ENCODE measurements around the gene MEF2C. TPM values are rescaled to one million over a fixed set of nuclear protein-coding genes. Genes with fewer than 3 reads are reported as not detected.

The MEF2C gene
- total RNA-seq, 1 donor from 2014 or later: 20.5 TPM

- peak; percentile 76 for DNase-seq (ENCODE audit: low read depth)
- peaks cover 8% of the 10 kb centered on the region for H3K4me1 ChIP-seq (ENCODE audit: insufficient read depth, low read length)
Measured at GRCh38 chr5:88707216-88707965, 175.6 kb downstream of the MEF2C start.

GRCh38 chr5:88702332-88702731 lies 180.7 kb downstream of the MEF2C start:
- Mint-ChIP-seq H3K27me3 (ENCODE audit: low read depth, unreplicated experiment) (peaks cover 8% of the 10 kb centered on the region), H3K27ac (ENCODE audit: unreplicated experiment) (no peak overlapping the region)

More at GRCh38 chr5:88707216-88707965, 175.6 kb downstream of the MEF2C start:
- Histone ChIP-seq H3K27ac (ENCODE audit: low read depth, low read length) (peak overlapping the region; percentile 13), H3K4me2 (ENCODE audit: low read length) (peak overlapping the region; percentile 50), H3K79me2 (ENCODE audit: insufficient read depth, low read length) (no peaks in the 10 kb centered on the region), H3K4me3 (ENCODE audit: insufficient read depth, low read depth, low read length) (no peak overlapping the region), H3K36me3 (ENCODE audit: insufficient read depth, low read length) (no peaks in the 10 kb centered on the region), H4K20me1 (ENCODE audit: insufficient read depth, low read length) (no peaks in the 10 kb centered on the region), H3K27me3 (ENCODE audit: insufficient read depth, low read length) (no peaks in the 10 kb centered on the region), H3K9ac (ENCODE audit: low read length) (no peak overlapping the region), H3K9me3 (ENCODE audit: insufficient read depth, low read depth, low read length) (no peaks in the 10 kb centered on the region), H2AFZ (ENCODE audit: low read depth, low read length) (no peak overlapping the region)
- FAIRE-seq: no peak
- TF ChIP-seq CTCF (IDR thresholded peaks at IDR 0.05; ENCODE audit: insufficient read depth, low read depth, low read length): no peak
- no peak for TF ChIP-seq EZH2 (IDR thresholded peaks at IDR 0.05; ENCODE audit: insufficient read depth, low read length)
- no peaks in the 10 kb centered on the region for H3K9me3 Mint-ChIP-seq (ENCODE audit: unreplicated experiment)
- peaks cover 12% of the 10 kb centered on the region for H3K4me1 Mint-ChIP-seq (ENCODE audit: low read depth, unreplicated experiment)
- H3K27ac Mint-ChIP-seq (ENCODE audit: unreplicated experiment): no peak overlapping the region
- no peaks in the 10 kb centered on the region for H3K27me3 Mint-ChIP-seq (ENCODE audit: low read depth, unreplicated experiment)
- no peak overlapping the region for H3K4me3 Mint-ChIP-seq (ENCODE audit: unreplicated experiment)
- H3K36me3 Mint-ChIP-seq (ENCODE audit: low read depth, unreplicated experiment): no peaks in the 10 kb centered on the region

More at GRCh38 chr5:88702332-88702731, 180.7 kb downstream of the MEF2C start:
- DNase-seq (ENCODE audit: low read depth) (no peak), FAIRE-seq (no peak)
- no peaks in the 10 kb centered on the region for H3K79me2 ChIP-seq (ENCODE audit: insufficient read depth, low read length)
- H4K20me1 ChIP-seq (ENCODE audit: insufficient read depth, low read length): no peaks in the 10 kb centered on the region
- H3K4me3 Mint-ChIP-seq (ENCODE audit: unreplicated experiment): no peak overlapping the region
- H3K4me1 ChIP-seq (ENCODE audit: insufficient read depth, low read length): no peaks in the 10 kb centered on the region
- no peaks in the 10 kb centered on the region for H3K36me3 Mint-ChIP-seq (ENCODE audit: low read depth, unreplicated experiment)
- peaks cover 3% of the 10 kb centered on the region for H3K27me3 ChIP-seq (ENCODE audit: insufficient read depth, low read length)
- no peak overlapping the region for H3K4me3 ChIP-seq (ENCODE audit: insufficient read depth, low read depth, low read length)
- H3K27ac ChIP-seq (ENCODE audit: low read depth, low read length): no peak overlapping the region
- H3K36me3 ChIP-seq (ENCODE audit: insufficient read depth, low read length): no peaks in the 10 kb centered on the region
- peaks cover 1% of the 10 kb centered on the region for H3K9me3 Mint-ChIP-seq (ENCODE audit: unreplicated experiment)
- no peak overlapping the region for H2AFZ ChIP-seq (ENCODE audit: low read depth, low read length)
- H3K4me1 Mint-ChIP-seq (ENCODE audit: low read depth, unreplicated experiment): peaks cover 7% of the 10 kb centered on the region
- no peak overlapping the region for H3K9ac ChIP-seq (ENCODE audit: low read length)
- TF ChIP-seq EZH2 (IDR thresholded peaks at IDR 0.05; ENCODE audit: insufficient read depth, low read length) (no peak), CTCF (IDR thresholded peaks at IDR 0.05; ENCODE audit: insufficient read depth, low read depth, low read length) (no peak)
- H3K9me3 ChIP-seq (ENCODE audit: insufficient read depth, low read depth, low read length): no peaks in the 10 kb centered on the region
- no peak overlapping the region for H3K4me2 ChIP-seq (ENCODE audit: low read length)
